Activated gamma-delta T cell (primary cell): ENCODE data around the gene GSTT2B.
"Not testable (repeated sequence)": the region's sequence is repeated elsewhere in the genome, so short reads cannot be mapped to it uniquely, and the experiment has no call there.

Source experiments
- DNase-seq: peaks from one replicate; lab custom pipeline; 2025; lab: John Stamatoyannopoulos, UW
- total RNA-seq, 2 donors: gene quantifications; one replicate each; lab custom pipeline; 2026; lab: John Stamatoyannopoulos, UW

Gene GSTT2B
- total RNA-seq, result 0 reads per million in 2 donors

GRCh38 chr22:23961084-23961771 is at the start of gene GSTT2B:
TSS of gene GSTT2B (minus strand) at chr22:23961195. CDS start at chr22:23961131, 64 bp downstream.
- not testable (repeated sequence) for DNase-seq

GRCh38 chr22:24010018-24010391 is 49.0 kb upstream of the GSTT2B start:
- DNase-seq, result no peak

- DNase-seq, result no peak
Observed at GRCh38 chr22:24009227-24010017, 48.4 kb upstream of the GSTT2B start.

GRCh38 chr22:24008381-24009226 is 47.6 kb upstream of the GSTT2B start:
- no peak for DNase-seq

GRCh38 chr22:24008022-24008283 is 47.0 kb upstream of the GSTT2B start:
- DNase-seq, result no peak

GRCh38 chr22:24007253-24008021 is 46.4 kb upstream of the GSTT2B start:
- no peak for DNase-seq

GRCh38 chr22:24006914-24007214 is 45.9 kb upstream of the GSTT2B start:
- DNase-seq, result no peak

GRCh38 chr22:24006207-24006913 is 45.4 kb upstream of the GSTT2B start:
- no peak for DNase-seq

GRCh38 chr22:24005201-24005600 is 44.2 kb upstream of the GSTT2B start, which contains the start of gene GSTT4:
TSS of gene GSTT4 (minus strand) at chr22:24005453. CDS start at chr22:24005356, 97 bp downstream.
- no peak for DNase-seq

- no peak for DNase-seq
Observed at GRCh38 chr22:24003887-24004286, 42.9 kb upstream of the GSTT2B start.

GRCh38 chr22:24002851-24003250 is 41.9 kb upstream of the GSTT2B start:
- no peak for DNase-seq

- no peak for DNase-seq
Observed at GRCh38 chr22:24002272-24002671, 41.3 kb upstream of the GSTT2B start.

GRCh38 chr22:24001314-24001713 is 40.3 kb upstream of the GSTT2B start:
- DNase-seq, result no peak

- DNase-seq, result not testable (repeated sequence)
Observed at GRCh38 chr22:23999779-24000178, 38.8 kb upstream of the GSTT2B start.

- no peak for DNase-seq
Observed at GRCh38 chr22:23997092-23997491, 36.1 kb upstream of the GSTT2B start.

GRCh38 chr22:23993581-23994177 is 32.7 kb upstream of the GSTT2B start:
- not testable (repeated sequence) for DNase-seq

- not testable (repeated sequence) for DNase-seq
Observed at GRCh38 chr22:23993080-23993479, 32.1 kb upstream of the GSTT2B start.

GRCh38 chr22:23989583-23990244 is 28.7 kb upstream of the GSTT2B start:
- DNase-seq, result not testable (repeated sequence)

GRCh38 chr22:23986538-23987178 is 25.7 kb upstream of the GSTT2B start:
- DNase-seq, result not testable (repeated sequence)

GRCh38 chr22:23986089-23986488 is 25.1 kb upstream of the GSTT2B start:
- DNase-seq, result not testable (repeated sequence)
